ENCODE data around the gene SMC1A. TPM values are rescaled to one million over a fixed set of nuclear protein-coding genes. Genes with fewer than 3 reads are reported as not detected.

SMC1A gene
- total and polyA plus RNA-seq, 10 of the 15 experiments (the other 5 are each of a cell fraction or from before 2014, with no cell fraction given) = 25.6 to 158 (median 78.0) TPM

GRCh38 chrX:53412446-53412845 is 10.0 kb downstream of the SMC1A start (continued):
- no peak for TF ChIP-seq NKRF (conservative IDR thresholded peaks at IDR 0.05)
- TF ChIP-seq, protein P1, sequence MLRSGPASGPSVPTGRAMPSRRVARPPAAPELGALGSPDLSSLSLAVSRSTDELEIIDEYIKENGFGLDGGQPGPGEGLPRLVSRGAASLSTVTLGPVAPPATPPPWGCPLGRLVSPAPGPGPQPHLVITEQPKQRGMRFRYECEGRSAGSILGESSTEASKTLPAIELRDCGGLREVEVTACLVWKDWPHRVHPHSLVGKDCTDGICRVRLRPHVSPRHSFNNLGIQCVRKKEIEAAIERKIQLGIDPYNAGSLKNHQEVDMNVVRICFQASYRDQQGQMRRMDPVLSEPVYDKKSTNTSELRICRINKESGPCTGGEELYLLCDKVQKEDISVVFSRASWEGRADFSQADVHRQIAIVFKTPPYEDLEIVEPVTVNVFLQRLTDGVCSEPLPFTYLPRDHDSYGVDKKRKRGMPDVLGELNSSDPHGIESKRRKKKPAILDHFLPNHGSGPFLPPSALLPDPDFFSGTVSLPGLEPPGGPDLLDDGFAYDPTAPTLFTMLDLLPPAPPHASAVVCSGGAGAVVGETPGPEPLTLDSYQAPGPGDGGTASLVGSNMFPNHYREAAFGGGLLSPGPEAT (IDR thresholded peaks at IDR 0.05; ENCODE audit: low read depth) = no peak
- no peak for TF ChIP-seq CHD4 (IDR thresholded peaks at IDR 0.05)
- no peak for TF ChIP-seq CEBPB (IDR thresholded peaks at IDR 0.05; ENCODE audit: borderline replicate concordance in 1 of 2, low read depth in 2 of 2, low read length in 2 of 2)
- TF ChIP-seq TBL1XR1 (IDR thresholded peaks at IDR 0.05; ENCODE audit: low read depth, low read length) = no peak

- H3K79me2 ChIP-seq (ENCODE audit: control insufficient read depth, insufficient read depth, low read length) = no peaks in the 10 kb centered on the region
- no peak overlapping the region for H2AFZ ChIP-seq (ENCODE audit: control insufficient read depth, low read depth, low read length)
- no peak overlapping the region for H3K27ac ChIP-seq (ENCODE audit: control insufficient read depth, insufficient read depth)
- SMC1A ChIA-PET (ENCODE audit: uncharacterized antibody, unreplicated experiment) = interaction anchor here (0.6 to 1.1 kb wide), 2 partner anchors 14 to 377 kb away, joined by 3 read pairs; no protein-coding TSS in a partner anchor
- POLR2A ChIA-PET = interaction anchor here (0.7 kb wide), 1 partner anchor 23 kb away, joined by 9 read pairs; no protein-coding TSS in a partner anchor
- intact Hi-C loops (cut with micrococcal nuclease; ENCODE audit: unreplicated experiment) (no loop called here), in situ Hi-C loops (cut with MboI) (no loop called here)
- no peaks in the 10 kb centered on the region for H3K9me3 ChIP-seq (replicated peaks; ENCODE audit: control insufficient read depth, insufficient read depth, low read length)
- no peak overlapping the region for H3K4me3 ChIP-seq
- FAIRE-seq = no peak
- H3K27me3 ChIP-seq (replicated peaks in 1 of 2; ENCODE audit: control insufficient read depth in 2 of 2, insufficient read depth in 2 of 2, low read length in 1 of 2) = no peaks in the 10 kb centered on the region
- CTCF ChIA-PET = no interaction called here
- no peak for ATAC-seq
- H4K20me1 ChIP-seq (ENCODE audit: control insufficient read depth, insufficient read depth) = no peaks in the 10 kb centered on the region
- no peak overlapping the region for H3K9ac ChIP-seq (ENCODE audit: control insufficient read depth, insufficient read depth, low read length)
- DNase-seq (ENCODE audit: low read depth, low spot score) = no peak
- BruUV-seq (replicated peaks) = no TSS peak
- WGBS (ENCODE audit: insufficient coverage, insufficient replicate concordance, low lambda C conversion rate, missing lambda C conversion rate) = 98% methylated on average over 10 of the region's 10 CpGs
- TF ChIP-seq BMI1 (IDR thresholded peaks at IDR 0.05; ENCODE audit: borderline replicate concordance) = no peak
- TF ChIP-seq POLR2AphosphoS5 (IDR thresholded peaks at IDR 0.05; ENCODE audit: low read length) = 0 out of 2 replicates have a peak, but pooled peaks have one; percentile 25
- RAD21 ChIA-PET (ENCODE audit: unreplicated experiment) = interaction anchor here (0.6 kb wide), 1 partner anchor 27 kb away, joined by 3 read pairs; no protein-coding TSS in a partner anchor
- H3K4me1 ChIP-seq (ENCODE audit: control insufficient read depth, insufficient read depth, low read length) = no peaks in the 10 kb centered on the region
- H3K4me2 ChIP-seq (ENCODE audit: control insufficient read depth, insufficient read depth) = no peak overlapping the region
- peaks cover 37 to 43% of the 10 kb centered on the region in 2 experiments for H3K36me3 ChIP-seq (ENCODE audit: control insufficient read depth in 2 of 2, insufficient read depth in 2 of 2, low read length in 1 of 2)
Observed at GRCh38 chrX:53403535-53403934, 18.9 kb downstream of the SMC1A start.
